Heart left ventricle (tissue), 16 donors: ENCODE measurements around the gene SLC39A13. TPM values are rescaled to one million over a fixed set of nuclear protein-coding genes. Genes with fewer than 3 reads are reported as not detected.
A peak's percentile ranks its signal among the peaks of the same experiment; 100 is the strongest.

Experiments
- ATAC-seq, 4 donors: fragments of 200-7000 bp; cut with Tn5 transposase; one replicate each; pipeline ENCODE4 v1.9.1; 2020 to 2022; ENCODE audit warnings: moderate library complexity in 4 of 4, mild to moderate bottlenecking in 3 of 4, moderate number of reproducible peaks in 1 of 4
- DNase-seq, 5 donors: peaks; one replicate each; pipeline ENCODE4 v3.0.0-alpha.2; 2020
- H3K27ac ChIP-seq, 12 donors: fragments of 200-600 bp; sonication (generic) in 4 of 12; one replicate each; pipeline versions ENCODE4 v1.5.0 to v1.8.0; 2016 to 2022; ENCODE audit warnings: mild to moderate bottlenecking in 2 of 12
- H3K27me3 ChIP-seq, 9 donors: fragments of 200-600 bp; sonication (generic) in 2 of 9; one replicate each; pipeline versions ENCODE4 v1.5.1 to v1.8.0; 2016 to 2022; ENCODE audit warnings: mild to moderate bottlenecking in 3 of 9
- H3K36me3 ChIP-seq, 9 donors: fragments of 200-600 bp; sonication (generic) in 2 of 9; one replicate each; pipeline versions ENCODE4 v1.5.0 to v1.8.0; 2018 to 2022; ENCODE audit warnings: mild to moderate bottlenecking in 2 of 9
- H3K4me1 ChIP-seq, 12 donors: fragments of 200-600 bp; sonication (generic) in 4 of 12; one replicate each; pipeline versions ENCODE4 v1.5.0 to v1.8.0; 2016 to 2022; ENCODE audit warnings: mild to moderate bottlenecking in 3 of 12
- H3K4me3 ChIP-seq, 12 donors: fragments of 200-600 bp; sonication (generic) in 4 of 12; one replicate each; pipeline versions ENCODE4 v1.5.0 to v1.8.0; 2017 to 2022; ENCODE audit warnings: mild to moderate bottlenecking in 9 of 12, moderate library complexity in 4 of 12
- H3K9me3 ChIP-seq, 12 donors: fragments of 200-600 bp; sonication (generic) in 4 of 12; one replicate each; pipeline versions ENCODE4 v1.5.0 to v1.8.0; 2016 to 2022; ENCODE audit warnings: mild to moderate bottlenecking in 1 of 12
- POLR2A ChIP-seq, 2 donors: fragments of 450-650 bp; IDR thresholded peaks; one replicate each; pipeline ENCODE4 v1.6.1; 2017; ENCODE audit warnings: antibody characterized with exemption in 2 of 2, mild to moderate bottlenecking in 2 of 2, moderate library complexity in 2 of 2
- WGBS, 4 donors: extraction: QIAGEN DNeasy Blood & Tissue Kit in 2 of 4; methylation state at CpG; one replicate each; pipeline versions ENCODE4 v1.1.5 to v1.1.7; 2013 to 2018; 5-methylcytosine and 5-hydroxymethylcytosine counted together
- intact Hi-C, 10 donors: fragments of 100-400 bp; cut with DNase I; formaldehyde crosslinking; loops; one replicate each; pipeline versions ENCODE4 v1.11.1 to v1.14.2; 2022
- polyA plus RNA-seq, 2 donors: library from polyadenylated mRNA; stranded (reverse); fragments of 200-250 nt; gene quantifications; one replicate each; pipeline ENCODE4 v1.2.3, GENCODE V29; 2013
- total RNA-seq, 9 donors: library from RNA; depleted of rRNA in 2 of 9; stranded (reverse); fragments of >200 nt in 2 of 9; fragmentation: NEBNext Ultra II Directional in 3 of 9; extraction: Animal tissue kit (Norgen Biotek cat#: 25700) in 3 of 9; gene quantifications; one replicate each; pipeline versions ENCODE4 v1.1.0 to v1.2.4, GENCODE V29; 2016 to 2023
- TF ChIP-seq, protein P1 (sequence below), 12 donors: fragments of 200-600 bp; sonication (generic) in 4 of 12; IDR thresholded peaks; one replicate each; pipeline versions ENCODE4 v1.5.0 to v1.8.0; 2018 to 2022; ENCODE audit warnings: antibody characterized with exemption in 12 of 12, mild to moderate bottlenecking in 5 of 12
- donor health status: ischemic (EF 13 %, LVEDD 7.1; RV severe dilation, severe dysfunction).
- donor health status: healthy with polysubstance abuse.
- donor health status: DM: no; HTN: yes; CAD: no.
- donor health status: DM: no; HTN: no; CAD: no.
- donor health status: ischemic (EF 25% LVEDD 6.9; RV normal size, moderate dysfunction).
- donor health status: ischemic (EF 25% LVEDD 5.7; RV mildly dilated, moderate dysfunction).
- donor health status: healthy.
- donor health status: DM: yes; HTN: yes; CAD: no.
- donor health status: ischemic (EF 35%, LVEDD 5.7; RV mildly dilated, moderate dysfunction).
- donor health status: nonischemic (EF 11% LVEDD 7.7; RV severe dilation, severe dysfunction).
- donor health status: DM: yes; HTN: yes; CAD: no.
- donor health status: PGD.
- donor health status: ischemic (EF 29% LVEDD 5.4; RV normal size, mild dysfunction).
- donor health status: nonischemic (EF 23%, LVEDD 6.1; RV moderate dilation, normal function).

Gene SLC39A13
- total and polyA plus RNA-seq, 11 donors, result 33.5 to 97.3 (median 48.1) TPM

DNA sequence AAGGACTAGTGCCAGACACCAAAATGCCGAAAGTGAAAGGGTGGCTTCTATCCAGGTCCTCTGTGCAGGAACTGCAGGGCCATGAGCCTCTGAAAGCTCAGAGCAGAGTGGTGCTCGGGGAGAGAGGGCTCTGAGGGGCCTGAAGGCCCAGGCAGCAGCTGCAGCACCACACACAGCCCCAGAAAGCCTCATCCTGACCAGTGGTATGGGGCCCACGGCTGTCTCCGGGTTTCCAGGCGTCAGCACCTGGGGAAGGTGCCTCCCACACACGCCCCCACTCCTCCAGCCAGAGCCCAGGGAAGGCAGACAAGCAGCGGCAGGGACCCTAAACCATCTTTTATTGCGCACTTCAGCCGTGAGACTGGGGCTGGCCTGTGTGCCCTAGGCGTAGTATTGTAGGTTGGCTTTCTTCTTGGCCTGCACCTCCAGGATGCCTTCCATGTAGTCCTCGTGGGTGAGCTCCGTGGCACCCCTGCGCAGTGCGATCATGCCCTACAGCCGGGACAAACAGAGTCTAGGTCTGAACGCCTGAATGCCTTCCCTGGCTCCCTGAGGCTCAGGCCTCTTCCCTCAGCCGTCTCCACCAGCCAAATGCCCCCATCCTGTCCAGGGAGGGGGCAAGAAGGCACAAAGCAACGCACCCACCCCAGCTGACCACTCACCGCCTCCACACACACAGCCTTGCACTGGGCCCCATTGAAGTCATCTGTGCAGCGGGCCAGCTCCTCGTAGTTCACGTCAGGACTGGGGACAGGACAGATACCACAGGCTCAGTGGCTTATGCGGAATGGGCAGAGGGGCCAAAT is 10.3 kb downstream of the SLC39A13 start:
- no peak for TF ChIP-seq POLR2A (IDR thresholded peaks at IDR 0.05)
- TF ChIP-seq, protein P1, sequence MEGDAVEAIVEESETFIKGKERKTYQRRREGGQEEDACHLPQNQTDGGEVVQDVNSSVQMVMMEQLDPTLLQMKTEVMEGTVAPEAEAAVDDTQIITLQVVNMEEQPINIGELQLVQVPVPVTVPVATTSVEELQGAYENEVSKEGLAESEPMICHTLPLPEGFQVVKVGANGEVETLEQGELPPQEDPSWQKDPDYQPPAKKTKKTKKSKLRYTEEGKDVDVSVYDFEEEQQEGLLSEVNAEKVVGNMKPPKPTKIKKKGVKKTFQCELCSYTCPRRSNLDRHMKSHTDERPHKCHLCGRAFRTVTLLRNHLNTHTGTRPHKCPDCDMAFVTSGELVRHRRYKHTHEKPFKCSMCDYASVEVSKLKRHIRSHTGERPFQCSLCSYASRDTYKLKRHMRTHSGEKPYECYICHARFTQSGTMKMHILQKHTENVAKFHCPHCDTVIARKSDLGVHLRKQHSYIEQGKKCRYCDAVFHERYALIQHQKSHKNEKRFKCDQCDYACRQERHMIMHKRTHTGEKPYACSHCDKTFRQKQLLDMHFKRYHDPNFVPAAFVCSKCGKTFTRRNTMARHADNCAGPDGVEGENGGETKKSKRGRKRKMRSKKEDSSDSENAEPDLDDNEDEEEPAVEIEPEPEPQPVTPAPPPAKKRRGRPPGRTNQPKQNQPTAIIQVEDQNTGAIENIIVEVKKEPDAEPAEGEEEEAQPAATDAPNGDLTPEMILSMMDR (IDR thresholded peaks at IDR 0.05), result no peak
- Histone ChIP-seq H3K27ac (no peak overlapping the region), H3K36me3 (peaks cover 3 to 88% (median 82%) of the 10 kb centered on the region in 9 donors), H3K27me3 (no peaks in the 10 kb centered on the region), H3K4me3 (no peak overlapping the region), H3K9me3 (no peaks in the 10 kb centered on the region), H3K4me1 (peaks cover 7 to 37% (median 22%) of the 10 kb centered on the region in 12 donors)
- DNase-seq, result peak in 1 of 5 donors; percentile 24
- no peak for ATAC-seq
- intact Hi-C loops, result no loop called here
- 74 to 82% (median 81%) methylated on average over 22 to 23 of the region's 23 CpGs for WGBS, 4 donors

DNA sequence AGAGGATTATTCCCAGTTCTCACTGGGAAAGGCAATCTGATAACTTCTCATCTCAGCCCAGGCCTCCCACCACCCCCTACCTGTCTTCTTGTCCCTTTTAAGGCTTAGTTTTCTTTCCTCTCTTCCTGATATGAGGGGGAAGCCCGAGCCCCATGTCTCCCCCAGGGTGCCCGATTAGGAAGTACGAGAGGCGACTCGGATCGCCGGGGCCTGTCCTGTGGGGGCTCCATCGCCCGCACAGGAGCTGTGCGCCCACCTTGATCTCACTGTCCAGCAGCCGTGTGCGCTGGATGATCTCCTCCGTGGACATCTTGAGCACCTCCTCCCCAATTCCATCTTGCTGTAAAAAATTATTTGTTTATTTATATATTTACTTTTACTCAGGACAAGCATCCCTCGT is 17.2 kb downstream of the SLC39A13 start:
- peak overlapping the region; percentile 69 to 97 (median 84) for H3K4me3 ChIP-seq
- DNase-seq (peak in 1 of 5 donors; percentile 7), ATAC-seq (no peak)
- H3K27ac ChIP-seq, result peak overlapping the region; percentile 81 to 96 (median 92)
- 0% methylated on average over 14 of the region's 14 CpGs for WGBS, 4 donors
- intact Hi-C loops, result loop anchor here in 2 of 10 donors (1.0 to 10.0 kb wide), 4 partner anchors 17 to 251 kb away; partner anchors contain the start of genes SLC39A13 (in 2 of the 2), ARFGAP2 (in 1 of the 2) and CELF1 (in 1 of the 2)
- H3K4me1 ChIP-seq, result peaks cover 5 to 25% (median 14%) of the 10 kb centered on the region in 12 donors
- no peaks in the 10 kb centered on the region for H3K27me3 ChIP-seq
- no peak for TF ChIP-seq POLR2A (IDR thresholded peaks at IDR 0.05)
- TF ChIP-seq, protein P1 (IDR thresholded peaks at IDR 0.05), result no peak
- H3K9me3 ChIP-seq, result no peaks in the 10 kb centered on the region
- peaks cover 3 to 45% (median 43%) of the 10 kb centered on the region in 9 donors for H3K36me3 ChIP-seq

DNA sequence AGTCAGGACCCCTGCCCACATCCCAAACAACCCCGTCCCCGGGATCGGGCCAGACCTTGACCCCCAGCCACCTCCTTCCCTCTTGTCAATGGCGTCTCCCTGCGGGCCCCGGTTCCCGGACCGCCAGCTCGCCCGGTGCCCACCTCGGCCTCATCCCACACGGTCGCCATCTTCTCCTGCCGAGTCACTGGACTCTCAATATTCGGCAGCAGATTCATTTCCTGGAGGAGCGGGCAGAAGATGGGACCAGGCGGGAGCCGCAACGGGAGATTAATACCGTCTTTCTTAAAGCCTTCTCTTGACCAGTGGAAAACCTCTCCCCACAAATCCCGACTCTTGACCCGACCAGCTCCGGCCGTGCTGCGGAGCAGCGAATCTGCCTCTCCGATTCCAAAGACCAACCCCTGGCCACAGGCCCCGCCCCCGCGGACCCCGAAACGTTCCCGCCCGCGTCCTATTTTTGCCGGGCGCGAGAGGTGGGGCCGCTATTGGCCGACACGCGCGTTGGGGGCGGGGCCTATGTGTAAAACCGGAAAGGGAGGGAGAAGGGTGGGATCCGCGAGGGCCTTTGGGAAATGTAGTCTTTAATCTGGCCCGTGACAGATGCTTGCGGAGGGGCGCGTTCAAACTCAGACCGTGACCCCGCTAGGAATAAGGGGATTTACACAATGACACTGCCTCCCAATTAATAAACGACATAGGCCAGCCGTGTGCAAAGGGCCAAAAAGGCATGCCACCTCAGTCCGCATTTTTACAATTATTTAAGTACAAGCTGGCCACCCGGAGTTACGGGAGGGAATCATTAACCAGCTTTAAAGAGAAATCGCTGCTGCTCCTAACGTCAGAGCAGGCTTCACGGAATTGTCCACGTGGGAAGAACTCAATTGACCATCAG is 17.9 kb downstream of the SLC39A13 start, which contains the start of gene PSMC3:
Gene PSMC3 (minus strand): TSS at position 378 of the 895 bp plus-strand sequence. CDS start 160 bp downstream, at position 218.
- intact Hi-C loops, result loop anchor here in 2 of 10 donors (1.0 to 10.0 kb wide), 4 partner anchors 18 to 252 kb away; partner anchors contain the start of genes SLC39A13 (in 2 of the 2), ARFGAP2 (in 1 of the 2) and CELF1 (in 1 of the 2)
- peak within 1 kb of the TSS; percentile 69 to 97 (median 84) for H3K4me3 ChIP-seq
- 0 to 1% (median 1%) methylated on average over 60 to 62 of the region's 62 CpGs for WGBS, 4 donors
- H3K9me3 ChIP-seq, result no peaks in the 10 kb centered on the region
- TF ChIP-seq, protein P1 (IDR thresholded peaks at IDR 0.05), result peak in 1 of 12 donors; percentile 5
- peak in 1 of 2 donors; percentile 55 for TF ChIP-seq POLR2A (IDR thresholded peaks at IDR 0.05)
- DNase-seq (peak; percentile 98 to 99 (median 99)), ATAC-seq (peak; percentile 95 to 99 (median 97))
- no peaks in the 10 kb centered on the region for H3K27me3 ChIP-seq
- peak within 1 kb of the TSS; percentile 81 to 96 (median 92) for H3K27ac ChIP-seq
- peaks cover 5 to 25% (median 14%) of the 10 kb centered on the region in 12 donors for H3K4me1 ChIP-seq
- peaks cover 3 to 38% (median 36%) of the 10 kb centered on the region in 9 donors for H3K36me3 ChIP-seq
